Psoas muscle (tissue), 8 donors: ENCODE measurements around the gene FIZ1. TPM values are rescaled to one million over a fixed set of nuclear protein-coding genes. Genes with fewer than 3 reads are reported as not detected.

ENCODE experiments used
- ATAC-seq, 4 donors: fragments of 200-7000 bp; cut with Tn5 transposase; one replicate each; pipeline ENCODE4 v1.9.1; 2020; ENCODE audit warnings: moderate library complexity in 3 of 4, mild to moderate bottlenecking in 2 of 4
- DNase-seq, 2 donors: peaks; one replicate each; pipeline ENCODE4 v3.0.0-alpha.2; 2020
- H3K27ac ChIP-seq: fragments of 200-600 bp; one replicate; pipeline ENCODE4 v1.8.0; 2022
- H3K27me3 ChIP-seq, 3 donors: fragments of 200-600 bp in 1 of 3; one replicate each; pipeline versions ENCODE4 v1.6.1 to v1.8.0; 2013 to 2022; ENCODE audit warnings: low read length in 2 of 3, mild to moderate bottlenecking in 2 of 3, moderate library complexity in 1 of 3; ENCODE audit not compliant: insufficient read depth in 3 of 3
- H3K36me3 ChIP-seq, 2 donors: fragments of 200-600 bp in 1 of 2; one replicate each; pipeline versions ENCODE4 v1.6.1 to v1.8.0; 2013 to 2022; ENCODE audit warnings: low read depth in 1 of 2, mild to moderate bottlenecking in 1 of 2, moderate library complexity in 1 of 2; ENCODE audit not compliant: insufficient read depth in 1 of 2
- H3K4me1 ChIP-seq: fragments of 200-600 bp; one replicate; pipeline ENCODE4 v1.8.0; 2022
- H3K4me3 ChIP-seq: fragments of 200-600 bp; one replicate; pipeline ENCODE4 v1.8.0; 2022; ENCODE audit warnings: mild to moderate bottlenecking
- H3K9me3 ChIP-seq: fragments of 200-600 bp; one replicate; pipeline ENCODE4 v1.8.0; 2022
- WGBS, 3 donors: extraction: QIAGEN DNeasy Blood & Tissue Kit; methylation state at CpG; one replicate each; pipeline versions ENCODE4 v1.1.6 to v1.1.7; 2013; 5-methylcytosine and 5-hydroxymethylcytosine counted together
- intact Hi-C, 2 donors: fragments of 100-400 bp; cut with DNase I; formaldehyde crosslinking; loops; one replicate each; pipeline versions ENCODE4 v1.11.0 to v1.14.2; 2022
- polyA plus RNA-seq, 3 donors: library from polyadenylated mRNA; stranded (reverse); fragments of 200-250 nt; gene quantifications; one replicate each; pipeline ENCODE4 v1.2.3, GENCODE V29; 2013
- total RNA-seq, 4 donors: library from RNA; stranded (reverse); fragmentation: NEBNext Ultra II Directional in 2 of 4; extraction: Animal tissue kit (Norgen Biotek cat#: 25700) in 2 of 4; gene quantifications; one replicate each; pipeline versions ENCODE4 v1.2.1 to v1.2.4, GENCODE V29; 2021 to 2023
- TF ChIP-seq, protein P1 (sequence below): fragments of 200-600 bp; IDR thresholded peaks from one replicate; pipeline ENCODE4 v1.8.0; 2022; ENCODE audit warnings: antibody characterized with exemption
- donor health status: healthy with polysubstance abuse.
- donor health status: DM: no; HTN: no; CAD: no; lungs with moderate emphysema.
- donor health status: Bipolar disorder and iron deficiency.
- donor health status: healthy.
- donor health status: DM: yes; HTN: yes; CAD: no.
- donor health status: DM: no; HTN: no; CAD: no.
- donor health status: DM: no; HTN: no; CAD: no.
- donor health status: DM: yes; HTN: yes; CAD: no.

FIZ1 gene
- total and polyA plus RNA-seq, 7 donors: 9.9 to 23.7 (median 11.5) TPM

DNA sequence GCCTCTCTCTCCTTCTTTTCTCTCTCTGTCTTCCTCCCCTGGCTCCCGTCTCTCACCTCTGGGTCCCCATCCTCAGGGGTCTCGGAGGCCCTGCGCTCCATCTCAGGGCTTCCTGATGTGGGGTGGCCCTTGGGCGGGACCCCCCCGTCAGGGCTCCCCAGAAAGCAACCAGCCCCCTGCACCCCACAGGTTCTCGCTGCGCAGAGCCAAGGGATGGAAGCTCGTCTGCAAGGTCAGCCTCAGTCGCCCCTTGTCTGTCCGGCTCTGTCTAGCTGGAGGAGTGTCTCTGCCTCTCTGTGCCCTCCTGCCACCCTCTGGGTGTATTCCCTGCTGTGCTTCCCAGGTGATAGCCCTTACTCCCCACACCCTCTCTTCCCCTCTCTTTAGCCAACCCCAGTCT lies 53.9 kb downstream of the FIZ1 start, which contains the start of gene SBK3:
TSS of gene SBK3 (minus strand) at position 101 of the 400 bp plus-strand sequence. CDS start at position 101, 0 bp downstream.
- Histone ChIP-seq H3K4me3 (no peak within 1 kb of the TSS), H3K27ac (peak within 1 kb of the TSS; percentile 94), H3K36me3 (no peaks in the 10 kb centered on the region), H3K9me3 (no peaks in the 10 kb centered on the region), H3K4me1 (peaks cover 49% of the 10 kb centered on the region), H3K27me3 (no peaks in the 10 kb centered on the region)
- intact Hi-C loops: loop anchor here in 1 of 2 donors (5.0 kb wide), 1 partner anchor 52 kb away; the partner anchor contains the start of gene FIZ1
- TF ChIP-seq, protein P1, sequence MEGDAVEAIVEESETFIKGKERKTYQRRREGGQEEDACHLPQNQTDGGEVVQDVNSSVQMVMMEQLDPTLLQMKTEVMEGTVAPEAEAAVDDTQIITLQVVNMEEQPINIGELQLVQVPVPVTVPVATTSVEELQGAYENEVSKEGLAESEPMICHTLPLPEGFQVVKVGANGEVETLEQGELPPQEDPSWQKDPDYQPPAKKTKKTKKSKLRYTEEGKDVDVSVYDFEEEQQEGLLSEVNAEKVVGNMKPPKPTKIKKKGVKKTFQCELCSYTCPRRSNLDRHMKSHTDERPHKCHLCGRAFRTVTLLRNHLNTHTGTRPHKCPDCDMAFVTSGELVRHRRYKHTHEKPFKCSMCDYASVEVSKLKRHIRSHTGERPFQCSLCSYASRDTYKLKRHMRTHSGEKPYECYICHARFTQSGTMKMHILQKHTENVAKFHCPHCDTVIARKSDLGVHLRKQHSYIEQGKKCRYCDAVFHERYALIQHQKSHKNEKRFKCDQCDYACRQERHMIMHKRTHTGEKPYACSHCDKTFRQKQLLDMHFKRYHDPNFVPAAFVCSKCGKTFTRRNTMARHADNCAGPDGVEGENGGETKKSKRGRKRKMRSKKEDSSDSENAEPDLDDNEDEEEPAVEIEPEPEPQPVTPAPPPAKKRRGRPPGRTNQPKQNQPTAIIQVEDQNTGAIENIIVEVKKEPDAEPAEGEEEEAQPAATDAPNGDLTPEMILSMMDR: no peak
- DNase-seq: no peak
- no peak for ATAC-seq
- 90 to 94% (median 90%) methylated on average over 10 of the region's 10 CpGs for WGBS, 3 donors

DNA sequence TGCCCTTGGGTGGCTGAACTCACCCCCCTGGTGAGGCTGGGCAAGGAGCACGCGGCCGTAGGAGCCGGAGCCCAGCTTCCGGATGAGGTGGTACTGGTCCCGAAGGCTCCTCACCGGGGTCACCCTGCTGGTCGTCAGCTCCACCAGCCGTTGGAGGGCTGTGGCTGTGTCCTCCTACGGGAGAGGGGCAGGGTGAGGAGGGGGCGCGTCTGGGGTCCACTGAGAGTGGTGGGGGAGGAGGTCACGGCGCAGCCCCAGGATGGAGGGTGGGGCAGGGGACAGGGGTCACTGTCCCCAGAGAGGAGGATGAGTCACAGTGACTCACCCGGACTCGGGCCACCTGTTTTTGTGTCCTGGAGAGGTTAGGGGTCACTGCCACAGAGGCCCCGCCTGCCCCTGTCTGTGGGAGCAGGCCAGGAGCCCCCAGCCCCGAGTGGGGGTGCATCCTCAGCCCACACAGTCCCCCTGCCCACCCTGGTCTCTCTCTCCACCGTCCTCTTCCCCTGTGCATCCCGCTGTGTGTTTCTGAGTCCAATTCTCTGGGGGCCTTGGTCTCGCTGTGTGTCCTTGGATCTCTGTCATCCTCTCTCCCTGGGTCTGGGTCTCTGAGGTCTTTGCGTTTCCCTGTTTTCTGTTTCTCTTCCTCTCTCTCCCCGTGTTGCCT lies 54.4 kb downstream of the FIZ1 start:
- H3K27ac ChIP-seq: peak overlapping the region; percentile 94
- TF ChIP-seq, protein P1: no peak
- no peaks in the 10 kb centered on the region for H3K36me3 ChIP-seq
- intact Hi-C loops: loop anchor here in 1 of 2 donors (5.0 kb wide), 1 partner anchor 52 kb away; the partner anchor contains the start of gene FIZ1
- DNase-seq (peak in 1 of 2 donors; percentile 70), ATAC-seq (peak; percentile 11 to 37 (median 17))
- 72 to 76% (median 75%) methylated on average over 22 to 23 of the region's 23 CpGs for WGBS, 3 donors
- no peaks in the 10 kb centered on the region for H3K9me3 ChIP-seq
- H3K4me1 ChIP-seq: peaks cover 43% of the 10 kb centered on the region
- no peaks in the 10 kb centered on the region for H3K27me3 ChIP-seq
- H3K4me3 ChIP-seq: no peak overlapping the region

DNA sequence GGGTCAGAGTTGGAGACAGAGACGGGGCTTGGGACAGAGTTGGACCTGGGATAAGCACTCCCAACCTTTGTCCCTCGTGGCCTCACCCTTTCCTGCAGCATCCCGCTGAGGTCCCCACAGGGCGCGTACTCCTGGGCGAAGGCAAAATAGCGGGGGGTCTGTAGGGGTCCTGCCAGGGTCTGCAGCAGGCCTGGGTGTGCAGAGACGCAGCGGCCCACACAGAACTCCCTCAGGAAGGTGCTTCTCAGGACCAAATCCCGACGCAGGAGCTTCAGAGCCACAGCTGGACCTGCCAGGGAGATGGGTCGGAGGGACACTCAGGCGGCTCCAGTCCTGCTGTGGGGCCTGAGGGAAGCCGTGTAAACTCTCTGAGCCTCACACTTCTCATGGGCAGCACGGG lies 55.3 kb downstream of the FIZ1 start:
- DNase-seq: no peak
- intact Hi-C loops: no loop called here
- H3K4me3 ChIP-seq: no peak overlapping the region
- TF ChIP-seq, protein P1: no peak
- no peaks in the 10 kb centered on the region for H3K9me3 ChIP-seq
- H3K4me1 ChIP-seq: peaks cover 34% of the 10 kb centered on the region
- WGBS, 3 donors: 88 to 91% (median 89%) methylated on average over 15 of the region's 15 CpGs
- no peak overlapping the region for H3K27ac ChIP-seq
- no peaks in the 10 kb centered on the region for H3K36me3 ChIP-seq
- H3K27me3 ChIP-seq: no peaks in the 10 kb centered on the region
- no peak for ATAC-seq

- H3K9me3 ChIP-seq: no peaks in the 10 kb centered on the region
- no peak for DNase-seq
- H3K4me1 ChIP-seq: peaks cover 30% of the 10 kb centered on the region
- no peak overlapping the region for H3K4me3 ChIP-seq
- no peak for ATAC-seq
- no peak overlapping the region for H3K27ac ChIP-seq
- intact Hi-C loops: loop anchor here in 1 of 2 donors (2.0 kb wide), 1 partner anchor 17 kb away; no protein-coding TSS in a partner anchor
- no peaks in the 10 kb centered on the region for H3K27me3 ChIP-seq
- 75 to 84% (median 81%) methylated on average over 5 of the region's 5 CpGs for WGBS, 3 donors
- H3K36me3 ChIP-seq: no peaks in the 10 kb centered on the region
- TF ChIP-seq, protein P1: no peak
Measured at GRCh38 chr19:55543567-55543966, 55.8 kb downstream of the FIZ1 start.
